Neural progenitor cell (in vitro differentiated cells): ENCODE results near the gene DHDH. TPM values are rescaled to one million over a fixed set of nuclear protein-coding genes. Genes with fewer than 3 reads are reported as not detected.

Experiments
- DNase-seq: peaks from one replicate; pipeline ENCODE4 v3.0.0-alpha.2; 2016; ENCODE audit warnings: low spot score
- H2AFZ ChIP-seq: fragments of 200-600 bp; sonication (generic); replicated peaks from 2 replicates; pipeline ENCODE4 v1.6.1; 2016; ENCODE audit warnings: antibody characterized with exemption
- H3F3A ChIP-seq: fragments of 200-600 bp; sonication (generic); 2 replicates; pipeline ENCODE4 v1.6.1; 2016; ENCODE audit warnings: antibody characterized with exemption, low read depth
- H3K27ac ChIP-seq: fragments of 200-600 bp; sonication (generic); 2 replicates; pipeline ENCODE4 v1.5.1; 2016; ENCODE audit warnings: mild to moderate bottlenecking
- H3K27me3 ChIP-seq: fragments of 200-600 bp; sonication (generic); 2 replicates; pipeline ENCODE4 v1.6.1; 2016; ENCODE audit warnings: mild to moderate bottlenecking, moderate library complexity
- H3K36me3 ChIP-seq: fragments of 200-600 bp; sonication (generic); 2 replicates; pipeline ENCODE4 v1.5.1; 2016
- H3K4me1 ChIP-seq: fragments of 200-600 bp; sonication (generic); 2 replicates; pipeline ENCODE4 v1.6.1; 2016; ENCODE audit warnings: mixed run types
- H3K4me2 ChIP-seq: fragments of 200-600 bp; sonication (generic); 2 replicates; pipeline ENCODE4 v1.6.1; 2016
- H3K4me3 ChIP-seq: fragments of 200-600 bp; sonication (generic); 2 replicates; pipeline ENCODE4 v1.5.1; 2016
- H3K79me2 ChIP-seq: fragments of 200-600 bp; sonication (generic); 2 replicates; pipeline ENCODE4 v1.6.1; 2016; ENCODE audit warnings: low read depth
- H3K9ac ChIP-seq: fragments of 200-600 bp; sonication (generic); 2 replicates; pipeline ENCODE4 v1.6.1; 2016
- H3K9me3 ChIP-seq: fragments of 200-600 bp; sonication (generic); 2 replicates; pipeline ENCODE4 v1.5.1; 2016; ENCODE audit warnings: low read depth
- H4K20me1 ChIP-seq: fragments of 200-600 bp; sonication (generic); 2 replicates; pipeline ENCODE4 v1.6.1; 2016; ENCODE audit warnings: low read depth
- H3K27ac Mint-ChIP-seq: 3 replicates; pipeline ENCODE4 v1.8.0; 2021; ENCODE audit warnings: mixed read lengths
- H3K27me3 Mint-ChIP-seq: 2 replicates; pipeline ENCODE4 v1.8.0; 2022; ENCODE audit warnings: low read depth, mild to moderate bottlenecking, inconsistent platforms, moderate library complexity, mixed read lengths; ENCODE audit not compliant: insufficient read depth
- H3K36me3 Mint-ChIP-seq: 3 replicates; pipeline ENCODE4 v1.8.0; 2021; ENCODE audit warnings: mixed read lengths
- H3K4me1 Mint-ChIP-seq: 3 replicates; pipeline ENCODE4 v1.8.0; 2021; ENCODE audit warnings: mixed read lengths
- H3K4me3 Mint-ChIP-seq: 3 replicates; pipeline ENCODE4 v1.8.0; 2021; ENCODE audit warnings: mild to moderate bottlenecking, moderate library complexity, mixed read lengths
- H3K9me3 Mint-ChIP-seq: 3 replicates; pipeline ENCODE4 v1.8.0; 2020; ENCODE audit warnings: mixed read lengths
- CTCF ChIP-seq: fragments of 200-600 bp; sonication (generic); IDR thresholded peaks from 2 replicates; pipeline ENCODE4 v1.5.1; 2017; ENCODE audit warnings: antibody characterized with exemption, mild to moderate bottlenecking
- EZH2 ChIP-seq: fragments of 200-600 bp; sonication (generic); IDR thresholded peaks from 2 replicates; pipeline ENCODE4 v1.6.1; 2017; ENCODE audit warnings: antibody characterized with exemption, mild to moderate bottlenecking, moderate library complexity
- EZH2phosphoT487 ChIP-seq: fragments of 200-600 bp; sonication (generic); IDR thresholded peaks from 2 replicates; pipeline ENCODE4 v1.6.1; 2017; ENCODE audit warnings: antibody characterized with exemption
- total RNA-seq: library from RNA; depleted of rRNA; stranded (reverse); fragments of >200 nt; gene quantifications from 2 replicates; pipeline ENCODE4 v1.2.3, GENCODE V29; 2015; ENCODE audit warnings: low replicate concordance

Gene DHDH
- total RNA-seq, 1 donor from 2014 or later = not detected

- Histone ChIP-seq H3K79me2 (peaks cover 7% of the 10 kb centered on the region), H3K27ac (no peak overlapping the region), H3F3A (no peaks in the 10 kb centered on the region), H3K9ac (no peak overlapping the region), H4K20me1 (peaks cover 5% of the 10 kb centered on the region), H3K9me3 (no peaks in the 10 kb centered on the region), H2AFZ (no peak overlapping the region), H3K27me3 (no peaks in the 10 kb centered on the region), H3K4me1 (no peaks in the 10 kb centered on the region), H3K4me3 (no peak overlapping the region), H3K36me3 (no peaks in the 10 kb centered on the region), H3K4me2 (no peak overlapping the region)
- H3K27ac Mint-ChIP-seq = no peak overlapping the region
- H3K36me3 Mint-ChIP-seq = peaks cover 24% of the 10 kb centered on the region
- H3K9me3 Mint-ChIP-seq = no peaks in the 10 kb centered on the region
- TF ChIP-seq EZH2phosphoT487 (no peak), CTCF (no peak), EZH2 (no peak)
- H3K27me3 Mint-ChIP-seq = peaks cover 2% of the 10 kb centered on the region
- no peak for DNase-seq
- no peak overlapping the region for H3K4me3 Mint-ChIP-seq
- peaks cover 9% of the 10 kb centered on the region for H3K4me1 Mint-ChIP-seq
Observed at GRCh38 chr19:48985711-48986110, 52.2 kb downstream of the DHDH start.

- H3K9me3 ChIP-seq = no peaks in the 10 kb centered on the region
- H3K36me3 Mint-ChIP-seq = peaks cover 24% of the 10 kb centered on the region
- H3K4me1 Mint-ChIP-seq = peaks cover 9% of the 10 kb centered on the region
- no peaks in the 10 kb centered on the region for H3K4me1 ChIP-seq
- H3K4me3 ChIP-seq = no peak overlapping the region
- DNase-seq = no peak
- no peak for TF ChIP-seq EZH2phosphoT487
- no peak for TF ChIP-seq CTCF
- no peak for TF ChIP-seq EZH2
- no peak overlapping the region for H3K4me2 ChIP-seq
- no peaks in the 10 kb centered on the region for H3K36me3 ChIP-seq
- no peaks in the 10 kb centered on the region for H3K27me3 ChIP-seq
- H3K27ac ChIP-seq = no peak overlapping the region
- peaks cover 12% of the 10 kb centered on the region for H3K79me2 ChIP-seq
- peaks cover 9% of the 10 kb centered on the region for H4K20me1 ChIP-seq
- H2AFZ ChIP-seq = no peak overlapping the region
- H3F3A ChIP-seq = no peaks in the 10 kb centered on the region
- H3K4me3 Mint-ChIP-seq = no peak overlapping the region
- H3K27me3 Mint-ChIP-seq = peaks cover 2% of the 10 kb centered on the region
- no peak overlapping the region for H3K9ac ChIP-seq
- no peak overlapping the region for H3K27ac Mint-ChIP-seq
- no peaks in the 10 kb centered on the region for H3K9me3 Mint-ChIP-seq
Observed at GRCh38 chr19:48986211-48986610, 52.7 kb downstream of the DHDH start.

GRCh38 chr19:48987323-48987722 lies 53.8 kb downstream of the DHDH start:
- Mint-ChIP-seq H3K4me1 (peaks cover 14% of the 10 kb centered on the region), H3K27me3 (peaks cover 2% of the 10 kb centered on the region), H3K9me3 (no peaks in the 10 kb centered on the region), H3K27ac (no peak overlapping the region), H3K36me3 (peaks cover 18% of the 10 kb centered on the region), H3K4me3 (no peak overlapping the region)
- H3K36me3 ChIP-seq = no peaks in the 10 kb centered on the region
- no peak overlapping the region for H3K4me2 ChIP-seq
- H3F3A ChIP-seq = peaks cover 6% of the 10 kb centered on the region
- H3K4me3 ChIP-seq = no peak overlapping the region
- no peak overlapping the region for H3K27ac ChIP-seq
- peaks cover 12% of the 10 kb centered on the region for H4K20me1 ChIP-seq
- DNase-seq = no peak
- peaks cover 24% of the 10 kb centered on the region for H3K79me2 ChIP-seq
- H2AFZ ChIP-seq = no peak overlapping the region
- H3K27me3 ChIP-seq = no peaks in the 10 kb centered on the region
- H3K9me3 ChIP-seq = no peaks in the 10 kb centered on the region
- no peak overlapping the region for H3K9ac ChIP-seq
- no peak for TF ChIP-seq EZH2
- TF ChIP-seq CTCF = no peak
- no peak for TF ChIP-seq EZH2phosphoT487
- H3K4me1 ChIP-seq = peaks cover 7% of the 10 kb centered on the region
